Measurements from ENCODE around the gene XPO4.

Gene XPO4

DNA sequence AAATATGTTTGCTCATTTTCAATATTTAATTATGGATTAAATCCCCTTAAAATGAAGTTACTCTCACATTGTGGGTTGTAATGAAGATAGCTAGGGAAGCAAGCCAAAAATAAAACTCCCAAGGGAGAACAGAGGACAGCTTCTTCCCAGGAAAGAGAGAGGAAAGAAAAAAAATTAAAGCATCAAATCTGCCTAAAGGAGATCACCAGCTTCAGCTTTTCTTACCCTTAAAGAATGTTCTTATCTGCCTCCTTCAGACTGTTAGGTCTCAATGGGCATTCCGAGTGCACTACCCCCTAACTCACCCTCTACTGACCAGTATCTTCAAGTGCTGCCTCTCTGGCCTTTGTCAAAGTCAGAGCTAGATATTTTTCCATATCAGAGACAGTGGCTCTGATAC lies 55.2 kb downstream of the XPO4 start:
- no peak for TF ChIP-seq TAF1 (IDR thresholded peaks at IDR 0.05; ENCODE audit: borderline replicate concordance, insufficient read depth, low read length)
- TF ChIP-seq FOXP2 (optimal IDR thresholded peaks at IDR 0.05; ENCODE audit: borderline replicate concordance, extremely low read depth, extremely low read length, insufficient read depth) = no peak
- TF ChIP-seq POLR2AphosphoS5 (IDR thresholded peaks at IDR 0.05; ENCODE audit: low read depth, low read length) = no peak
- no peak for TF ChIP-seq SIN3A (IDR thresholded peaks at IDR 0.05; ENCODE audit: borderline replicate concordance, insufficient read depth, low read length)
- no peak for TF ChIP-seq REST (IDR thresholded peaks at IDR 0.05; ENCODE audit: insufficient read depth in 1 of 2, low read depth in 2 of 2, low read length in 2 of 2)

DNA sequence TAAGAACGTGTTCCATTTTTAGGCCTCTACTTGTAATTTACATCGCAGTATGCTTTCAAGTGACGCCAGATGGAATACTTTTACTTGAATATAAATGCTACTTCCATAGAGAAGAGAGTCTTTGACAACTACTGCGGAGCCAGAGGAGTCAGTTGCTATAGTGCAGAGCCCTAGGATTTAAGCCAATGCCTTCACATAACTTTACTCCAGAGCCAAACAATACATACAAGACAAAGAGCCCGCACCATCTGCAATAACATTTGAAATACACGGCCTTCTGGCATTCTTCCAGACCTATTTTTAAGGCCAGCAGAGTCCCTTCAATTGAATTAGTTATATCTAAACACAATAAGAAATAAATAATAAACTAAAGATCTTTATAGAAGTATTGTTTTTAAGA lies 59.4 kb downstream of the XPO4 start:
- TF ChIP-seq POLR2AphosphoS5 (IDR thresholded peaks at IDR 0.05; ENCODE audit: low read depth, low read length) = no peak
- no peak for TF ChIP-seq REST (IDR thresholded peaks at IDR 0.05; ENCODE audit: insufficient read depth in 1 of 2, low read depth in 2 of 2, low read length in 2 of 2)
- TF ChIP-seq SIN3A (IDR thresholded peaks at IDR 0.05; ENCODE audit: borderline replicate concordance, insufficient read depth, low read length) = no peak
- no peak for TF ChIP-seq FOXP2 (optimal IDR thresholded peaks at IDR 0.05; ENCODE audit: borderline replicate concordance, extremely low read depth, extremely low read length, insufficient read depth)
- TF ChIP-seq TAF1 (IDR thresholded peaks at IDR 0.05; ENCODE audit: borderline replicate concordance, insufficient read depth, low read length) = no peak

DNA sequence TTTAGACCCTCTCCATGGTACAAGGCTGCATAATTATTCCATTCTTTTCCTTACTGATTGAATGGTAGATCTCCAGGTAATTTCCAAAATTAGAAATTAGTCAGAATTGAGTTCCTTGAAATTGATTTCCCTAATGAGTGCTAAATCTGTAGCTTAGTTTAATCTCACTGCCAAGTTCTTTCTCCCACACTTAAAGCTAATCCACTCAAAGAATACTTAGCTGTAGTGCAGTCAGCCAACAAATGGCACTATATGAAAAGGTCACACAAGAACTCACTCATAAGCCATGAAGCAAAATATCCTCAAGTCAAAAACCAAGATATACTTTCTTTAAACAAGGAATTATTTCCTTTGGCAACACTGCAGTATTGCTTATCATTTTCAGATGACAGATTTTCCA lies 62.0 kb downstream of the XPO4 start:
- TF ChIP-seq SIN3A (IDR thresholded peaks at IDR 0.05; ENCODE audit: borderline replicate concordance, insufficient read depth, low read length) = no peak
- no peak for TF ChIP-seq FOXP2 (optimal IDR thresholded peaks at IDR 0.05; ENCODE audit: borderline replicate concordance, extremely low read depth, extremely low read length, insufficient read depth)

DNA sequence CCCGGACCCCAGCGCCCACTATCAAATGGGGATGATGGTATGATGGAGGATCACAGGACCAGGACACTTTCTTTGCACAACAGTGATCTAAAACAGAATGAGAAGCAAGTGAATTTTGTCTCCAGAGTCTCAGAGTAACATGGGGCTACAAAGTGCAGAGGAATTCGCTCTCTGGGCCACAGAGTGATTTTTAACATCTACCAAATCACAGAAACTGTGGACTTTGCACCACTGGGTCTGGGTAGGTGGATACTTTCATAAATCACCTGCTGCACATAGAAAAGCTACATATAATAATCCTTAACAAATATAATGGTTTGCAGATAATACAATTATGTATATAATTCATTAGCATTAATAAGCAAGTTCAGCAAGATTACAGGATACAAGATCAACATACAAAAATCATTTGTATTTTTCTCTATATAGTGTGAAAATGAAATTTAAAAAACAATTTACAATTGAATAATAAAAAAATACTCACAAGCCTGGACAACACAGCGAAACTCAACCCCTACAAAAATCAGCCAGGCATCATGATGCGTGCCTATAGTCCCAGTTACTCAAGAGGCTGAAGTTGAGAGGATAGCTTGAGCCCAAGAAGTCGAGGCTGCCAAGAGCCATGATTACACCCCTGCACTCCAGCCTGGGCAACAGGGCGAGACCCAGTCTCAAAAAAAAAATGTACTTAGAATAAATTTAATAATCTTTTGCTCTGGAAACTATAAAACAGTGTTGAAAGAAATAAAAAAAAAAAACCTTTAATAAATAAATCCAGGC lies 68.5 kb downstream of the XPO4 start:
- TF ChIP-seq POLR2AphosphoS5 (IDR thresholded peaks at IDR 0.05; ENCODE audit: low read depth, low read length) (no peak), TAF1 (IDR thresholded peaks at IDR 0.05; ENCODE audit: borderline replicate concordance, insufficient read depth, low read length) (no peak), SIN3A (IDR thresholded peaks at IDR 0.05; ENCODE audit: borderline replicate concordance, insufficient read depth, low read length) (no peak), FOXP2 (optimal IDR thresholded peaks at IDR 0.05; ENCODE audit: borderline replicate concordance, extremely low read depth, extremely low read length, insufficient read depth) (no peak), REST (IDR thresholded peaks at IDR 0.05; ENCODE audit: insufficient read depth in 1 of 2, low read depth in 2 of 2, low read length in 2 of 2) (no peak)

- TF ChIP-seq TAF1 (IDR thresholded peaks at IDR 0.05; ENCODE audit: borderline replicate concordance, insufficient read depth, low read length) = no peak
Observed at GRCh38 chr13:20832861-20833260, 69.7 kb downstream of the XPO4 start.

GRCh38 chr13:20831933-20832332 lies 70.6 kb downstream of the XPO4 start:
- TF ChIP-seq REST (IDR thresholded peaks at IDR 0.05; ENCODE audit: insufficient read depth in 1 of 2, low read depth in 2 of 2, low read length in 2 of 2) (no peak), POLR2AphosphoS5 (IDR thresholded peaks at IDR 0.05; ENCODE audit: low read depth, low read length) (no peak), SIN3A (IDR thresholded peaks at IDR 0.05; ENCODE audit: borderline replicate concordance, insufficient read depth, low read length) (no peak), TAF1 (IDR thresholded peaks at IDR 0.05; ENCODE audit: borderline replicate concordance, insufficient read depth, low read length) (no peak), FOXP2 (optimal IDR thresholded peaks at IDR 0.05; ENCODE audit: borderline replicate concordance, extremely low read depth, extremely low read length, insufficient read depth) (no peak)
